ENCODE measurements around the gene RNF38. TPM values are rescaled to one million over a fixed set of nuclear protein-coding genes. Genes with fewer than 3 reads are reported as not detected.
A peak's percentile ranks its signal among the peaks of the same experiment; 100 is the strongest.
"Not testable (repeated sequence)": the region's sequence is repeated elsewhere in the genome, so short reads cannot be mapped to it uniquely, and the experiment has no call there.

Gene RNF38
- polyA plus RNA-seq, 1 donor = 24.4 TPM

- H3K9me3 ChIP-seq (ENCODE audit: control insufficient read depth, low read depth, low read length) = no peaks in the 10 kb centered on the region
- 20% methylated on average over 3 of the region's 7 CpGs for WGBS (ENCODE audit: insufficient coverage, low lambda C conversion rate)
- peak in 1 of 2 donors; percentile 33 for DNase-seq
Observed at GRCh38 chr9:36319183-36319582, 80.9 kb downstream of the RNF38 start.

DNA sequence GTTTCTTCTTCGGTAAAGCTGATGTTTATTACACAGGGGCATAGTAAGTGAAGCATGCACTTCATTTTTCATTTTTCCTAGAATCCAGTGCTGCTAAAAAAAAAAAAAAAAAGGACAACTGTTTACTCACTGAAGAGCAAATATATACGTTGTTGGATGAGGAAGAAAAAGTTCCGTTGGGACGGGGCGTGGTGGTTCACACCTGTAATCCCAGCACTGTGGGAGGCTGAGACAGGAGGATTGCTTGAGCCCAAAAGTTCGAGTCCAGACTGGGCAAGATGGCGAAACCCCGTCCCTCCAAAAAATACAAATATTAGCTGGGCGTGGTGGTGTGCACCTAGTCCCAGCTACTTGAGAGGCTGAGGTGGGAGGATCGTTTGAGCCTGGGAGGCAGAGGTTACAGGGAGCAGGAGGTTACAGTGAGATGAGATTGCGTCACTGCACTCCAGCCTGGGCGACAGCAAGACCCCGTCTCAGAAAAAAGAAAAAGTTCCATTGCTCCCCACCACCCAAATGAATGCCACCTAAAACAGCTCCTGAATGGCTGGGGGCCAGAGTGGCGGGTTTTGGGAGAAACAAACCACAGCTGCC is 81.8 kb downstream of the RNF38 start:
- no peak overlapping the region for H3K4me3 ChIP-seq (ENCODE audit: low read length)
- H3K36me3 ChIP-seq (ENCODE audit: control insufficient read depth, insufficient read depth, low read length) = no peaks in the 10 kb centered on the region
- no peaks in the 10 kb centered on the region for H3K27me3 ChIP-seq (ENCODE audit: control insufficient read depth, insufficient read depth, low read length)
- DNase-seq = no peak
- H3K9me3 ChIP-seq (ENCODE audit: control insufficient read depth, low read depth, low read length) = no peaks in the 10 kb centered on the region
- WGBS (ENCODE audit: insufficient coverage, low lambda C conversion rate) = no CpG with 5 or more reads among the region's 14 CpGs
- peaks cover 43% of the 10 kb centered on the region for H3K4me1 ChIP-seq (ENCODE audit: control insufficient read depth, insufficient read depth, low read length)
- H3K27ac ChIP-seq (ENCODE audit: low read length) = peak overlapping the region; percentile 85

More at GRCh38 chr9:36319183-36319582, 80.9 kb downstream of the RNF38 start:
- Histone ChIP-seq H3K36me3 (ENCODE audit: control insufficient read depth, insufficient read depth, low read length) (no peaks in the 10 kb centered on the region), H3K4me3 (ENCODE audit: low read length) (no peak overlapping the region), H3K4me1 (ENCODE audit: control insufficient read depth, insufficient read depth, low read length) (peaks cover 43% of the 10 kb centered on the region), H3K27me3 (ENCODE audit: control insufficient read depth, insufficient read depth, low read length) (no peaks in the 10 kb centered on the region), H3K27ac (ENCODE audit: low read length) (peak overlapping the region; percentile 85)

DNA sequence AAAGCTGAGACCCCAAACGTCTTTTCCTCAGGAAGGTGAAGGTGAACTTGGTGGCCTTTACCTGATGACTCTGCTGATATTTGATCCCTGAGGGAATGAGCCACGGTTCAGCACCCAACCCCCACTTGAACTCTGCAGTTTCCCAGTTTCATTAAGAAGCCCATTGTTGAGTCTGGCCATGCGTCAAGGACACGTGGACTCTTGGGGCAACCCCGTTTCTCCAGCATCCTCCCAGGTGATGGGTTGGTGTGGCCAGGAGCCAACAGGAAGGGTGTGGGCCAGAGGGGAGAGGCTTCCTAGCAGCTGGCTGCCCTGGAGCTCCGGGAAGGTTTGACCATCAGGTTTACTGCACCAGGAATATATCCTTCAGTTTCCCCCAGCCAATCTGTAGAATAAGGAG is 82.3 kb downstream of the RNF38 start:
- no CpG with 5 or more reads among the region's 6 CpGs for WGBS (ENCODE audit: insufficient coverage, low lambda C conversion rate)
- DNase-seq = peak; percentile 73 to 88
- H3K4me3 ChIP-seq (ENCODE audit: low read length) = no peak overlapping the region
- peaks cover 43% of the 10 kb centered on the region for H3K4me1 ChIP-seq (ENCODE audit: control insufficient read depth, insufficient read depth, low read length)
- no peaks in the 10 kb centered on the region for H3K9me3 ChIP-seq (ENCODE audit: control insufficient read depth, low read depth, low read length)
- H3K27ac ChIP-seq (ENCODE audit: low read length) = peak overlapping the region; percentile 14
- H3K36me3 ChIP-seq (ENCODE audit: control insufficient read depth, insufficient read depth, low read length) = no peaks in the 10 kb centered on the region
- H3K27me3 ChIP-seq (ENCODE audit: control insufficient read depth, insufficient read depth, low read length) = no peaks in the 10 kb centered on the region

DNA sequence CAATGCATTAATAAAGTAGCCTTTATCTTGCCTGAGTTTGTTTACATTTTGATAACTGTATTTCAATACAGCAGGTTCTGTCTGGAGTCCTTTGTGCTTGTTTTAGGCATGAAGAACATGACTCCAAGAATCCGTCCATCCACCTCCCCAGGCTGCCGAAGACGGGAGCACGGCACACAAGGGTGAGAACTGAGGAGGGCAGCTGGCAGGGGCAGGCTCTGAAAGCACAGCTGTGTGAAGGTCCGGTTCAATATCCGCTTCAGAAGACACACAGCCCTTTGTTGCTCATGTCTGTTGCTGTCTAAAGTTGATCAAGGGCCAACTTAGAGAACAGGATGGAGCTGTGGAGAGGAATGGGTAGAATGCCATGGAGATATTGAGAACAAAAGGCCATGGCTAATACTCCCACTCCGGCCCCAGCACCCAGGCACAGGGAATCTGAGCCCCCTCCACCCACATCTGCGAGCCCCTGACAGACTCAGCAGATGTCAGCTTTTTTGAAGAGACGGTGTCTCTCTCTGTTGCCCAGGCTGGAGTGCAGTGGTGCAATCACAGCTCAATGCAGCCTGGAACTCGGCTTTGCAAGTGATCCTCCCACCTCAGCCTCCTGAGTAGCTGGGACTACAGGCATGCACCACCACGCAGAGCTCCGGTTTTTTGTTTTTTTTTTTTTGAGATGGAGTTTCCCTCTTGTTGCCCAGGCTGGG is 83.3 kb downstream of the RNF38 start:
- WGBS (ENCODE audit: insufficient coverage, low lambda C conversion rate) = no CpG with 5 or more reads among the region's 12 CpGs
- peaks cover 43% of the 10 kb centered on the region for H3K4me1 ChIP-seq (ENCODE audit: control insufficient read depth, insufficient read depth, low read length)
- H3K9me3 ChIP-seq (ENCODE audit: control insufficient read depth, low read depth, low read length) = no peaks in the 10 kb centered on the region
- H3K36me3 ChIP-seq (ENCODE audit: control insufficient read depth, insufficient read depth, low read length) = no peaks in the 10 kb centered on the region
- H3K27ac ChIP-seq (ENCODE audit: low read length) = no peak overlapping the region
- no peaks in the 10 kb centered on the region for H3K27me3 ChIP-seq (ENCODE audit: control insufficient read depth, insufficient read depth, low read length)
- no peak overlapping the region for H3K4me3 ChIP-seq (ENCODE audit: low read length)
- DNase-seq = peak in 1 of 2 donors; percentile 43

DNA sequence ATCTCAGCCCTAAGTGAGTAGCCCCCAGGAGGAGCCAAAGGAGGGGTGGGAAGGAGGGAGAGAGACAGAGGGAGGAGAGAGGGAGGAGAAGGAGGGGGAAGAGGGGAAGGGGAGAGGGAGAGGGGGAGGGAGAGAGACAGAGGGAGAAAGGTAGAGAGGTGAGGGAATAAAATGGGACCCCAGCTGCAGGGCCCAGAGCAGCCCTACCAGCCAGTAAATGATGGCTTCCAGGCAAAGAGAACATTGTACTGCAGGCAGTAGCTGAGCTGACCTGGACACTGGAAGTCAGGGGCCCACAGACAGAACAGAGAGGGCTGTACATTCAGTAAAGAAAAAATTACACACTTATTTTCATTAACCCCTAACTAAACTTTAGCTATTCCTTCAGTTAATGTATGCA is 84.0 kb downstream of the RNF38 start:
- Histone ChIP-seq H3K27me3 (ENCODE audit: control insufficient read depth, insufficient read depth, low read length) (no peaks in the 10 kb centered on the region), H3K4me3 (ENCODE audit: low read length) (no peak overlapping the region), H3K27ac (ENCODE audit: low read length) (no peak overlapping the region), H3K4me1 (ENCODE audit: control insufficient read depth, insufficient read depth, low read length) (peaks cover 43% of the 10 kb centered on the region), H3K36me3 (ENCODE audit: control insufficient read depth, insufficient read depth, low read length) (no peaks in the 10 kb centered on the region), H3K9me3 (ENCODE audit: control insufficient read depth, low read depth, low read length) (no peaks in the 10 kb centered on the region)
- DNase-seq = no peak

- no peak for DNase-seq
- WGBS (ENCODE audit: insufficient coverage, low lambda C conversion rate) = no CpG with 5 or more reads among the region's 3 CpGs
- no peaks in the 10 kb centered on the region for H3K36me3 ChIP-seq (ENCODE audit: control insufficient read depth, insufficient read depth, low read length)
- H3K27me3 ChIP-seq (ENCODE audit: control insufficient read depth, insufficient read depth, low read length) = no peaks in the 10 kb centered on the region
- H3K9me3 ChIP-seq (ENCODE audit: control insufficient read depth, low read depth, low read length) = no peaks in the 10 kb centered on the region
- no peak overlapping the region for H3K27ac ChIP-seq (ENCODE audit: low read length)
- no peak overlapping the region for H3K4me3 ChIP-seq (ENCODE audit: low read length)
- H3K4me1 ChIP-seq (ENCODE audit: control insufficient read depth, insufficient read depth, low read length) = peaks cover 36% of the 10 kb centered on the region
Observed at GRCh38 chr9:36315283-36315682, 84.8 kb downstream of the RNF38 start.

DNA sequence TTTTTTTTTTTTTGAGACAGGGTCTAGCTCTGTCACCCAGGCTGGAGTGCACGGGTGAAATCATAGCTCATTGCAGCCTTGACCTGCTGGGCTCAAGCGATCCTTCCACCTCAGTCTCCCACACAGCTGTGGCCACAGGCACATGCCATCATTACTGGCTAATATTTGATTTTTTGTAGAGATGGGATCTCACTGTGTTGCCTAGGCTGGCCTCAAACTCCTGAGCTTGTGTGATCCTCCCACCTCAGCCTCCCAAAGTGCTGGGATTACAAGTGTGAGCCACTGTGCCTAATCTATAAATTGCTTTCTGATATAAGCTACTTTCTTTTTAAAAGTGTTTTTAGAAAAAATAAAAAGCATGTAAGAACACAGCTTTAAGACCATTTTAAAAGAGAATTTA is 85.3 kb downstream of the RNF38 start:
- Histone ChIP-seq H3K4me3 (ENCODE audit: low read length) (no peak overlapping the region), H3K9me3 (ENCODE audit: control insufficient read depth, low read depth, low read length) (no peaks in the 10 kb centered on the region), H3K4me1 (ENCODE audit: control insufficient read depth, insufficient read depth, low read length) (peaks cover 35% of the 10 kb centered on the region), H3K27me3 (ENCODE audit: control insufficient read depth, insufficient read depth, low read length) (no peaks in the 10 kb centered on the region), H3K36me3 (ENCODE audit: control insufficient read depth, insufficient read depth, low read length) (no peaks in the 10 kb centered on the region), H3K27ac (ENCODE audit: low read length) (no peak overlapping the region)
- DNase-seq = no peak
- no CpG with 5 or more reads among the region's 2 CpGs for WGBS (ENCODE audit: insufficient coverage, low lambda C conversion rate)

- DNase-seq = peak in 1 of 2 donors; percentile 53
- no CpG with 5 or more reads among the region's 8 CpGs for WGBS (ENCODE audit: insufficient coverage, low lambda C conversion rate)
- Histone ChIP-seq H3K27me3 (ENCODE audit: control insufficient read depth, insufficient read depth, low read length) (no peaks in the 10 kb centered on the region), H3K27ac (ENCODE audit: low read length) (no peak overlapping the region), H3K9me3 (ENCODE audit: control insufficient read depth, low read depth, low read length) (no peaks in the 10 kb centered on the region), H3K4me1 (ENCODE audit: control insufficient read depth, insufficient read depth, low read length) (no peaks in the 10 kb centered on the region), H3K4me3 (ENCODE audit: low read length) (no peak overlapping the region), H3K36me3 (ENCODE audit: control insufficient read depth, insufficient read depth, low read length) (no peaks in the 10 kb centered on the region)
Observed at GRCh38 chr9:36306471-36307306, 93.4 kb downstream of the RNF38 start.

DNA sequence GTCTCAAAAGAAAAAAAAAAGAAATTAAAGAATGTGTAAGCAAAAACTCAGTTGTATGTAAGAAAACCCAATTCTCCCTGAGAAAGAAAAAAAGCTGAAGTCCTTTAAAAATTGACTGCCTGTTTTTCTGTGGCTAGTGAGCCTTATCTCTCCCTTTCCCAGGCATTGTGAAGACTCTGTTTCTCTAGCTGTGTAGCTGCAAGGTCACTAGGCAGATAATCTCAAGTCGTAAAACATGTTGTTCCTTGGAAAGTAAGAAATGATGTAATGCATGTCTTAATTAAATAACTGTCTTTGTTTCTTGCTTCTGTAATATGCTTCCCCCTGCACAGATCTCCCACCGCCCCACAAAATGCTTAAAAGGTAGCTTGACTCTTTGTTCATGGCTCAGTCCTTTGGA is 95.7 kb downstream of the RNF38 start:
- H3K36me3 ChIP-seq (ENCODE audit: control insufficient read depth, insufficient read depth, low read length); H3K4me1 ChIP-seq (ENCODE audit: control insufficient read depth, insufficient read depth, low read length); H3K9me3 ChIP-seq (ENCODE audit: control insufficient read depth, low read depth, low read length); H3K27me3 ChIP-seq (ENCODE audit: control insufficient read depth, insufficient read depth, low read length); H3K4me3 ChIP-seq (ENCODE audit: low read length); H3K27ac ChIP-seq (ENCODE audit: low read length): not testable (repeated sequence)
- WGBS (ENCODE audit: insufficient coverage, low lambda C conversion rate) = no CpG with 5 or more reads among the region's 2 CpGs
- peak in 1 of 2 donors; percentile 46 for DNase-seq

GRCh38 chr9:36301227-36301626 is 98.8 kb downstream of the RNF38 start:
- WGBS (ENCODE audit: insufficient coverage, low lambda C conversion rate) = 67% methylated on average over 1 of the region's 5 CpGs
- no peaks in the 10 kb centered on the region for H3K4me1 ChIP-seq (ENCODE audit: control insufficient read depth, insufficient read depth, low read length)

More at GRCh38 chr9:36301227-36301626, 98.8 kb downstream of the RNF38 start:
- no peaks in the 10 kb centered on the region for H3K9me3 ChIP-seq (ENCODE audit: control insufficient read depth, low read depth, low read length)
- H3K36me3 ChIP-seq (ENCODE audit: control insufficient read depth, insufficient read depth, low read length) = no peaks in the 10 kb centered on the region
- H3K27ac ChIP-seq (ENCODE audit: low read length) = no peak overlapping the region
- no peaks in the 10 kb centered on the region for H3K27me3 ChIP-seq (ENCODE audit: control insufficient read depth, insufficient read depth, low read length)
- DNase-seq = no peak
- no peak overlapping the region for H3K4me3 ChIP-seq (ENCODE audit: low read length)
